Kidney epithelial cell (primary cell): ENCODE results near the gene SMC4. TPM values are rescaled to one million over a fixed set of nuclear protein-coding genes. Genes with fewer than 3 reads are reported as not detected.
"Not testable (repeated sequence)": the region's sequence is repeated elsewhere in the genome, so short reads cannot be mapped to it uniquely, and the experiment has no call there.

Experiments
- DNase-seq: peaks from one replicate; pipeline ENCODE4 v3.0.0-alpha.2; 2010; ENCODE audit warnings: low read depth
- H3K27me3 ChIP-seq: 2 replicates; pipeline ENCODE4 v1.6.0; 2011; ENCODE audit warnings: low read length; ENCODE audit not compliant: control insufficient read depth, insufficient read depth
- H3K36me3 ChIP-seq: 2 replicates; pipeline ENCODE4 v1.5.1; 2011; ENCODE audit warnings: low read length; ENCODE audit not compliant: control insufficient read depth, insufficient read depth
- H3K4me3 ChIP-seq: 2 replicates; pipeline ENCODE4 v1.5.1; 2011; ENCODE audit warnings: low read depth, mild to moderate bottlenecking, control low read depth, low read length
- total RNA-seq: library from RNA; depleted of rRNA; stranded (reverse); fragments of >200 nt; gene quantifications from 2 replicates; pipeline ENCODE4 v1.2.3, GENCODE V29; 2015
- TF ChIP-seq, protein P1 (sequence below): IDR thresholded peaks from 2 replicates; pipeline ENCODE4 v1.5.1; 2011; ENCODE audit warnings: mild to moderate bottlenecking, moderate library complexity, low read length, control low read depth, inconsistent platforms; ENCODE audit not compliant: insufficient read depth, poor library complexity, severe bottlenecking

The SMC4 gene
- 23.1 and 39.2 TPM in 2 replicates for total RNA-seq

DNA sequence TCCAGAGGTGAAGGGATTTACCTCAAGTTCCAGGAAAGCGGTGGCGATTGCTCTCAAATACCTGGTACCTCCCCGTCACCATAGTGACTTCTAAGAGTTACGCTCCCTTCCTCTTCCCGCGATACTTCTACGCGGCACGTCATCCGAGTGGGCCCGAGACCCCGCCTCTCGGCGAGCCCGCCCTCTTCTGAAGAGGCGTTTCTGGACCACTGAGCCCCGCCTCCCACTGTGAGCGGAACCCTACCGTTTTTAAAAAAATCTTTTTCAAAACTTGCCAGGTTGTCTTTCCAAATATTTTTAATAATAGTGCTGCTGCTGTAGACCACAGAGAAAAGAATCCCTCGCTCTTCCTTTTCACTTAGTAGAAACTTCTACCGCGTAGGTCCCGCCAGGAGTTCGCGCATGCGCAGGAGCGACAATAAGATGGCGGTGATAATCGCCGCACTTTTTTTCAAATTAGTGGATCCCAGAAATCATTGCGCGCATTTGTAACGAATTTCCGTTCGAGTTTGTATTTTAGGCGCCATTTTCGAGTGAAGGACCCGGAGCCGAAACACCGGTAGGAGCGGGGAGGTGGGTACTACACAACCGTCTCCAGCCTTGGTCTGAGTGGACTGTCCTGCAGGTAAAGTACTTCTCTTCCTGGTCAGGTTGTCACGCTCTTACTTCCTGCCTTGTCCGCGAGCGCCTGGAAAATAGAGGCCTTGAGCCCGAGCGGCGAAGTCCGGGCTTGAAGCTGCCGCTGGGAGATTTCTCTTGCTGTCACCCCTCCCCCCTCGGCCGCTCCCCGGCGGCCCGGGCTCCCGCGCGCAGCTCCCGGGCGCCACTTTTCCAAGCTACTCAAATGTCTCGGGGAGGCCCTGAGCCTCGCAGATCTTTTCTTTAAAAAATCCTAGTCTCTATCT is at the start of gene SMC4, which contains the start of gene IFT80:
Gene SMC4 (plus strand): TSS at position 526 of the 905 bp plus-strand sequence. CDS start 1,177 bp downstream, outside the sequence.
Gene IFT80 (minus strand): TSS at position 101 of the 905 bp plus-strand sequence. CDS start 14,625 bp downstream, outside the sequence.
- TF ChIP-seq, protein P1, sequence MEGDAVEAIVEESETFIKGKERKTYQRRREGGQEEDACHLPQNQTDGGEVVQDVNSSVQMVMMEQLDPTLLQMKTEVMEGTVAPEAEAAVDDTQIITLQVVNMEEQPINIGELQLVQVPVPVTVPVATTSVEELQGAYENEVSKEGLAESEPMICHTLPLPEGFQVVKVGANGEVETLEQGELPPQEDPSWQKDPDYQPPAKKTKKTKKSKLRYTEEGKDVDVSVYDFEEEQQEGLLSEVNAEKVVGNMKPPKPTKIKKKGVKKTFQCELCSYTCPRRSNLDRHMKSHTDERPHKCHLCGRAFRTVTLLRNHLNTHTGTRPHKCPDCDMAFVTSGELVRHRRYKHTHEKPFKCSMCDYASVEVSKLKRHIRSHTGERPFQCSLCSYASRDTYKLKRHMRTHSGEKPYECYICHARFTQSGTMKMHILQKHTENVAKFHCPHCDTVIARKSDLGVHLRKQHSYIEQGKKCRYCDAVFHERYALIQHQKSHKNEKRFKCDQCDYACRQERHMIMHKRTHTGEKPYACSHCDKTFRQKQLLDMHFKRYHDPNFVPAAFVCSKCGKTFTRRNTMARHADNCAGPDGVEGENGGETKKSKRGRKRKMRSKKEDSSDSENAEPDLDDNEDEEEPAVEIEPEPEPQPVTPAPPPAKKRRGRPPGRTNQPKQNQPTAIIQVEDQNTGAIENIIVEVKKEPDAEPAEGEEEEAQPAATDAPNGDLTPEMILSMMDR: no peak
- H3K27me3 ChIP-seq: no peaks in the 10 kb centered on the region
- H3K36me3 ChIP-seq: no peaks in the 10 kb centered on the region
- peak within 1 kb of the TSS; percentile 73 for H3K4me3 ChIP-seq
- peak; percentile 83 for DNase-seq

DNA sequence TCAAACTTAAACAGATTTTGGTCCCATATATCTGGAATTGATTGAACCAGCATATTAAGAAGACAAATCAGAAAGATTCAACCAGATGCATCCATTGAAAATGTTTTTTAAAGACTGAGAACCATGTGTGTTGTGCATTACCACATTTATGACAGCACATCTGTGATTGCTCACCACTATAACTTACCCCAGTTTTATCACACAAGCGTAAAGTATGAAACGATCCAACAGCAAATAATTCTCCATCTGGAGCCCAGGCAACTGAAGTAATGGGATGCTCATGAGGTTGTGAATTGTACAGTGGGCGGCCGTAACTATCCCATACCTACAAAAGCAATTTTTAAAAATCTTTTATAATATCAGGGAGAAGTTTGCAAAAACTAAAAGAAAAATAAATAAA is 43.6 kb upstream of the SMC4 start:
- no peak for DNase-seq
- Histone ChIP-seq H3K36me3 (no peaks in the 10 kb centered on the region), H3K4me3 (no peak overlapping the region), H3K27me3 (no peaks in the 10 kb centered on the region)
- TF ChIP-seq, protein P1: no peak

DNA sequence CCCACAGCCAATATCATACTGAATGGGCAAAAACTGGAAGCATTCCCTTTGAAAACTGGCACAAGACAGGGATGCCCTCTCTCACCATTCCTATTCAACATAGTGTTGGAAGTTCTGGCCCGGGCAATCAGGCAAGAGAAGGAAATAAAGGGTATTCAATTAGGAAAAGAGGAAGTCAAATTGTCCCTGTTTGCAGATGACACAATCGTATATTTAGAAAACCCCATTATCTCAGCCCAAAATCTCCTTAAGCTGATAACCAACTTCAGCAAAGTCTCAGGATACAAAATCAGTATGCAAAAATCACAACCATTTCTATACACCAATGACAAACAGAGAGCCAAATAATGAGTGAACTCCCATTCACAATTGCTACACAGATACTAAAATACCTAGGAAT is 36.6 kb upstream of the SMC4 start:
- H3K4me3 ChIP-seq, H3K36me3 ChIP-seq, DNase-seq, H3K27me3 ChIP-seq: not testable (repeated sequence)

DNA sequence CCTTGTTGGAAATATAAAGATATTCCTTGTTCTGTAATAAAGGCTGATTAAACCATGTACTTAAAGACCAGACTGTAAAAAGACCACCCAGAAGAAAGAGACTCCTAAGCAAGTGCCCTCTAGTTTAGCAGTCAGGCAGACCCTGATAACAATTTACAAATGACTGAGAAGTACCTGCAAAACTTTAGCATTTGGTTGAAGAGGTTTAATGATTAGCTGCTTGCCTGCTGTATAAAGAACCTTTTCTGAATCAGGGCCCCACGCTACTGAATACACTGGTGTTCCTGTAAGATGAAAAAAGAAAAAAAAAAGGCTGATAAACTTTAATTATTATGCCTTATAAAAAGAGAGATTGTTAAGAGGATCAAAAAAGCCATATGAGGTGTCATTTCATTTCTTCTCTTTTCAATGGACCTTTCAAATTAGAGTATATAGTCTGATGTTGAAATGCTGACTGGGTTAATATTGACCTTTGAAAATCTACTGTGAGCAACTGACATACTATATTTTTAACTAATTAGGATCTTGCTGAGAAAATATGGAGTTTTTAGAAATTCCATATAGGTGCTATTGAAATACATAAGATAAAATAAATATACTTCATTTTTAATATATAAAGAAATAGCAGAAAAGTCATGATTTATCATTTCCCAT is 33.5 kb upstream of the SMC4 start:
- no peak overlapping the region for H3K4me3 ChIP-seq
- DNase-seq: no peak
- H3K36me3 ChIP-seq: no peaks in the 10 kb centered on the region
- TF ChIP-seq, protein P1: no peak
- H3K27me3 ChIP-seq: no peaks in the 10 kb centered on the region

DNA sequence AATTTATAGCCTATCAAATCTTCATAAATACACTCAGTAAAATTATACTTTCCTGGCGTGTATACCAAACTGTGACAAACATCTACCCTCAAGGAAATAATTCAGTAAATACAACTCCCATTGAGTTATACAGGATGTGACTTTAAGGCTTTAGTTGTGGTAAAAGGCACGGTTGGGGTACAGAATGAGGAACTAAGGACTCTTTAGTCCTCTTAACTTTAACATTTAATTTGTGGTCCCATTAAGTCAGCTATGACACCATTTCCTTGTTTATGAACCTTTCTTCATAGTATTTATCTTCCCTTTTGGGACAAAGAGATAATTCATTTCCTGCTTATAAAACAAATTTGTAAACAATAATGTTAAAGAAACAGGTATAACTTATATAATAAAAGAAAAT is 30.6 kb upstream of the SMC4 start:
- Histone ChIP-seq H3K4me3 (no peak overlapping the region), H3K36me3 (peaks cover 2% of the 10 kb centered on the region), H3K27me3 (no peaks in the 10 kb centered on the region)
- no peak for DNase-seq
- TF ChIP-seq, protein P1: no peak

DNA sequence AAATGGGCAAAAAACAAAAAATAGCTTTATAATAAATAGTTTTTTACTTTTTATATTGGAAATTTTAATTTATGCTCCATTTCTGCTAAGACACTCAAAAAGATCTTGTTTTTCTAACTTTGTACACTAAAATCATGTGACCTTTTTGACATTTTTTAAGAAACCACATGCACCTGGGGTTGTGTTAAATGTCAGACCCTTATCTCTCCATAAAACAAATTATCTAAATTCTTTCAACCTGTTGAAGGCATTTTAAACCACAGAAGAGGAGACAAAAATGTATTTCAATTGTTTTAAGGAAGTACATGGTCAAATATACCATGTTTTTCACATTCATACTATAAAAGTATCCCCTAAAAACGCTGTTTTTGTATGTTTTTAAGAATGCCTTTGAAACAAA is 29.7 kb upstream of the SMC4 start:
- no peak for DNase-seq
- TF ChIP-seq, protein P1: no peak
- Histone ChIP-seq H3K36me3 (peaks cover 2% of the 10 kb centered on the region), H3K27me3 (no peaks in the 10 kb centered on the region), H3K4me3 (no peak overlapping the region)
